Measurements from ENCODE around the gene RPS6KA3.

DNA sequence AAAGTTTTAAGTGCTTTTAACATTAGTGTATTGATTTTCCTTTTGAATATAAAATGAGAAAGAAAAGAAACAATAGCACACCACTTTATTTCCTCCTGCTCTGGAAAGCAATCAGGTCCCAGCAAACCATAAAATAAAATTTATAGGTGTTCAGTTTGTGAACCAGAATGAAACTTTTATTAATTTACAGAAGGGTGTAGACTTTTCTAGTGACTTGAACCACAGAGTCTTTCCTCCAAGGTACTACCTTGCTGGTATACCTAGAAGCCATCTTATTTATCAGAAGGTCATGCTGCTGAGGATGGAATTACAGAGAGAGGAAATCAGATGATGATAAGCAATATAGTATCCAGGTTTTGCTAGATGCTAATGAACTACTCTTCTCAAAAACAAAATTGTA, 27.6 kb upstream of the RPS6KA3 start:
- no peak for TF ChIP-seq POLR2AphosphoS5 (IDR thresholded peaks at IDR 0.05; ENCODE audit: low read depth, low read length)
- TF ChIP-seq POLR2A (IDR thresholded peaks at IDR 0.05; ENCODE audit: low read depth, low read length) = no peak
